Measurements from ENCODE around the gene MGRN1. TPM values are rescaled to one million over a fixed set of nuclear protein-coding genes. Genes with fewer than 3 reads are reported as not detected.

MGRN1 gene
- total RNA-seq, 1 donor from 2014 or later: 91.5 TPM

DNA sequence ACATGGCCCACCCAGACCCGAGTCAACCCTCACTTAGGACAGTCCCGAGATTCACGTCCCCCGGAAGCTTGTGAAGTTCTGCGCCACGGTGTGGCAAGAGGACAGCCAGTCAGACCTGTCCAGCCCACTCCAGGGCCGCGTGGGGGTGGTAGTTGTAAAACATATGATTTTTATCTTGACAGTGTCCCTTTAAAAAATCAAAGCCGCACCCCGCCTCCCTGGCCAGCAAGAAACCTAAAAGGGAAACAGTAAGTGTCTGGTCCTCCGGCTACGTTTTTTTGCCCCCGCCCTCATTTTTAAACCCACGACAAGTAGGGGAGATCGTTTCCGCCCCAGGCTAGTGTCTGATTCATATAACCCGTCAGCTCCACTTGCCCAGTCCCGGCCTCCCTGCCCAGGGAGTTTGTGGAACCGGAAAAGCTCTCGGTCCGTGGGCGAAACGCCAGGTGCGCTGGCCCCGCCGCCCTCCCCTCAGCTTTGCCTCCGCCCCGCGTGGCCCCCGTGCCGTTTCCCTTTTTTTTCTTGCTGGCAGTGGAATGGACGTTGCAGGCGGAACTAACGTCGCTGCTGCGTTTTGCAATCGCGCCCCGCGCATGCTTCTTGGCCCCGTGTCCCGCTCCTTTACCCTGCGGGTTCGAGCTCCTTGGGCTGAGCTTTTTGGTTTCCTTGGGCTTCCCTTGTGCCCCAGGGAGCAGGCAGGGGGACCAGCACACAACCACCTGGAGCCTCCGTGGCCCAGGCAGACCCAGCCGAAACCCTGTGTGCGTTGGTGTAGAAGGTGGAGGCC is 55.4 kb downstream of the MGRN1 start:
- Histone ChIP-seq H3K27ac (ENCODE audit: low read depth, low read length) (no peak overlapping the region), H3K4me3 (ENCODE audit: insufficient read depth, low read depth, low read length) (no peak overlapping the region), H3K27me3 (ENCODE audit: insufficient read depth, low read length) (no peaks in the 10 kb centered on the region), H3K4me2 (ENCODE audit: low read length) (no peak overlapping the region), H3K4me1 (ENCODE audit: insufficient read depth, low read length) (peaks cover 7% of the 10 kb centered on the region), H3K9ac (ENCODE audit: low read length) (no peak overlapping the region), H3K9me3 (ENCODE audit: insufficient read depth, low read depth, low read length) (no peaks in the 10 kb centered on the region), H3K79me2 (ENCODE audit: insufficient read depth, low read length) (peaks cover 3% of the 10 kb centered on the region), H2AFZ (ENCODE audit: low read depth, low read length) (no peak overlapping the region), H4K20me1 (ENCODE audit: insufficient read depth, low read length) (peaks cover 60% of the 10 kb centered on the region), H3K36me3 (ENCODE audit: insufficient read depth, low read length) (no peaks in the 10 kb centered on the region)
- peaks cover 12% of the 10 kb centered on the region for H3K4me1 Mint-ChIP-seq (ENCODE audit: low read depth, unreplicated experiment)
- TF ChIP-seq, protein P1, sequence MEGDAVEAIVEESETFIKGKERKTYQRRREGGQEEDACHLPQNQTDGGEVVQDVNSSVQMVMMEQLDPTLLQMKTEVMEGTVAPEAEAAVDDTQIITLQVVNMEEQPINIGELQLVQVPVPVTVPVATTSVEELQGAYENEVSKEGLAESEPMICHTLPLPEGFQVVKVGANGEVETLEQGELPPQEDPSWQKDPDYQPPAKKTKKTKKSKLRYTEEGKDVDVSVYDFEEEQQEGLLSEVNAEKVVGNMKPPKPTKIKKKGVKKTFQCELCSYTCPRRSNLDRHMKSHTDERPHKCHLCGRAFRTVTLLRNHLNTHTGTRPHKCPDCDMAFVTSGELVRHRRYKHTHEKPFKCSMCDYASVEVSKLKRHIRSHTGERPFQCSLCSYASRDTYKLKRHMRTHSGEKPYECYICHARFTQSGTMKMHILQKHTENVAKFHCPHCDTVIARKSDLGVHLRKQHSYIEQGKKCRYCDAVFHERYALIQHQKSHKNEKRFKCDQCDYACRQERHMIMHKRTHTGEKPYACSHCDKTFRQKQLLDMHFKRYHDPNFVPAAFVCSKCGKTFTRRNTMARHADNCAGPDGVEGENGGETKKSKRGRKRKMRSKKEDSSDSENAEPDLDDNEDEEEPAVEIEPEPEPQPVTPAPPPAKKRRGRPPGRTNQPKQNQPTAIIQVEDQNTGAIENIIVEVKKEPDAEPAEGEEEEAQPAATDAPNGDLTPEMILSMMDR (IDR thresholded peaks at IDR 0.05; ENCODE audit: insufficient read depth, low read depth, low read length): no peak
- no peak for TF ChIP-seq EZH2 (IDR thresholded peaks at IDR 0.05; ENCODE audit: insufficient read depth, low read length)
- no peaks in the 10 kb centered on the region for H3K9me3 Mint-ChIP-seq (ENCODE audit: unreplicated experiment)
- no peaks in the 10 kb centered on the region for H3K27me3 Mint-ChIP-seq (ENCODE audit: low read depth, unreplicated experiment)
- no peak overlapping the region for H3K4me3 Mint-ChIP-seq (ENCODE audit: unreplicated experiment)
- DNase-seq (ENCODE audit: low read depth): peak; percentile 55
- FAIRE-seq: no peak
- peaks cover 3% of the 10 kb centered on the region for H3K36me3 Mint-ChIP-seq (ENCODE audit: low read depth, unreplicated experiment)
- no peak overlapping the region for H3K27ac Mint-ChIP-seq (ENCODE audit: unreplicated experiment)

DNA sequence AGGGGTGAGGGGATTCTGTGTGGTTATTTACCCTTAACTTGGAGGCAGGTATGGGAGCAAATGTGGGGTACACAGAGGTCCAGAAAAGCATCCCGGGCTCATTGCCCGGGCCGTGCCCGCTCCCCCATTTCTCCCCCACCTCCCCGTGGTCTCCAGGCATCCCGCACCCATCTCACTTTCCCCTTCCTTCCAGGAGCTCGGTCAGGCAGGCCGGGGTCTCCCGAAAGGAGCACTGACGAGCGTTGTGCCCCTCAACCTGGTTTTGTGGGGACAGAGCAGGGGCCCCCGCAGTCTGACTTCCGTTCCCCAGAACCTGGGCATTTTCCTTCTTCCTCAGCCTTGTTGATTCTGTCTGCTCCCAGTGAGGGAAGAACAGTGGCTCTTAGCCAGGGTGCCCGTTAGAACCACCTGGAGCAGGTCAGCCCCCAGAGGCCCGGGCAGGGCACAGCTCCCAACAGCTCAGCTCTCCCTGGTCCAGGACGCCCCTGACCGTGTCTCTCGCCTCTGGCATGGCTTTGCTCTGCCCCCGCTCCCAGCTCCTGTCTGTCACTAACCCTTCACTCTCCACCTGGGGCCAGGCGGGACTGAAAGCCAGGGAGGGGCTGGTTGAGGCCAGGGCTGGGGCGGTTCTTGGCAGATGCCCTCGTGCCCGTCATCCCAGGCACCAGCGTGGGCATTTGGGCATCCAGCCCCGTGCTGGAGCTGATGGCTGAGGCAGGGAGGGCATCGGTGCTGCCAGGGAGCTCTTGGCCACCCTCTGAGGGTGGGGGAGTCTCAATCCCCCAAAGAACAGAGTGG is 56.2 kb downstream of the MGRN1 start:
- no peak overlapping the region for H3K4me3 ChIP-seq (ENCODE audit: insufficient read depth, low read depth, low read length)
- Mint-ChIP-seq H3K9me3 (ENCODE audit: unreplicated experiment) (no peaks in the 10 kb centered on the region), H3K27ac (ENCODE audit: unreplicated experiment) (no peak overlapping the region), H3K36me3 (ENCODE audit: low read depth, unreplicated experiment) (peaks cover 5% of the 10 kb centered on the region), H3K27me3 (ENCODE audit: low read depth, unreplicated experiment) (no peaks in the 10 kb centered on the region), H3K4me1 (ENCODE audit: low read depth, unreplicated experiment) (peaks cover 9% of the 10 kb centered on the region), H3K4me3 (ENCODE audit: unreplicated experiment) (no peak overlapping the region)
- no peaks in the 10 kb centered on the region for H3K27me3 ChIP-seq (ENCODE audit: insufficient read depth, low read length)
- no peak for TF ChIP-seq EZH2 (IDR thresholded peaks at IDR 0.05; ENCODE audit: insufficient read depth, low read length)
- TF ChIP-seq, protein P1 (IDR thresholded peaks at IDR 0.05; ENCODE audit: insufficient read depth, low read depth, low read length): no peak
- H4K20me1 ChIP-seq (ENCODE audit: insufficient read depth, low read length): peaks cover 57% of the 10 kb centered on the region
- no peak overlapping the region for H2AFZ ChIP-seq (ENCODE audit: low read depth, low read length)
- no peaks in the 10 kb centered on the region for H3K36me3 ChIP-seq (ENCODE audit: insufficient read depth, low read length)
- H3K4me2 ChIP-seq (ENCODE audit: low read length): no peak overlapping the region
- DNase-seq (ENCODE audit: low read depth): no peak
- H3K79me2 ChIP-seq (ENCODE audit: insufficient read depth, low read length): peaks cover 3% of the 10 kb centered on the region
- no peak for FAIRE-seq
- no peak overlapping the region for H3K27ac ChIP-seq (ENCODE audit: low read depth, low read length)
- H3K9ac ChIP-seq (ENCODE audit: low read length): no peak overlapping the region
- peaks cover 4% of the 10 kb centered on the region for H3K4me1 ChIP-seq (ENCODE audit: insufficient read depth, low read length)
- H3K9me3 ChIP-seq (ENCODE audit: insufficient read depth, low read depth, low read length): no peaks in the 10 kb centered on the region

All from astrocyte (in vitro differentiated cells and primary cell).